Left lung (tissue), 10 donors: ENCODE results near the gene CLRN3. TPM values are rescaled to one million over a fixed set of nuclear protein-coding genes. Genes with fewer than 3 reads are reported as not detected.

ENCODE experiments used
- ATAC-seq: fragments of 200-7000 bp; cut with Tn5 transposase; one replicate; pipeline ENCODE4 v1.9.1; 2020; ENCODE audit warnings: moderate library complexity
- DNase-seq, 4 donors: peaks; one replicate each; pipeline ENCODE4 v3.0.0-alpha.2; 2013 to 2020
- H3K27ac ChIP-seq, 2 donors: fragments of 200-600 bp; sonication (generic) in 1 of 2; one replicate each; pipeline versions ENCODE4 v1.5.0 to v1.8.0; 2020 to 2021
- H3K27me3 ChIP-seq, 2 donors: fragments of 200-600 bp; sonication (generic) in 1 of 2; one replicate each; pipeline versions ENCODE4 v1.5.0 to v1.8.0; 2020 to 2021
- H3K36me3 ChIP-seq, 2 donors: fragments of 200-600 bp; sonication (generic) in 1 of 2; one replicate each; pipeline versions ENCODE4 v1.5.0 to v1.8.0; 2020 to 2021
- H3K4me1 ChIP-seq, 2 donors: fragments of 200-600 bp; one replicate each; pipeline ENCODE4 v1.8.0; 2021
- H3K4me3 ChIP-seq, 2 donors: fragments of 200-600 bp; sonication (generic) in 1 of 2; one replicate each; pipeline versions ENCODE4 v1.5.0 to v1.8.0; 2020 to 2021; ENCODE audit warnings: mild to moderate bottlenecking in 1 of 2
- H3K9me3 ChIP-seq, 2 donors: fragments of 200-600 bp; sonication (generic) in 1 of 2; one replicate each; pipeline versions ENCODE4 v1.5.0 to v1.8.0; 2020 to 2021
- intact Hi-C, 2 donors: fragments of 100-400 bp; cut with DNase I; formaldehyde crosslinking; loops; one replicate each; pipeline versions ENCODE4 v1.11.2 to v1.14.2; 2022
- polyA plus RNA-seq, 6 donors: library from polyadenylated mRNA; unstranded; fragments of 120-200 nt; gene quantifications; one replicate each; pipeline ENCODE4 v1.2.1, GENCODE V29; 2013; ENCODE audit not compliant: insufficient read length in 6 of 6
- total RNA-seq, 2 donors: library from RNA; stranded (reverse); fragmentation: NEBNext Ultra II Directional; extraction: Animal tissue kit (Norgen Biotek cat#: 25700); gene quantifications; one replicate each; pipeline ENCODE4 v1.2.1, GENCODE V29; 2021
- TF ChIP-seq, protein P1 (sequence below), 2 donors: fragments of 200-600 bp; sonication (generic) in 1 of 2; IDR thresholded peaks; one replicate each; pipeline versions ENCODE4 v1.5.0 to v1.8.0; 2021; ENCODE audit warnings: antibody characterized with exemption in 2 of 2
- donor health status: DM: no; HTN: yes; CAD: no.
- donor health status: DM: no; HTN: no; CAD: no.

Gene CLRN3
- total and polyA plus RNA-seq, 8 donors: 0.13 to 0.27 TPM; not detected in 6

- Histone ChIP-seq H3K36me3 (no peaks in the 10 kb centered on the region), H3K9me3 (no peaks in the 10 kb centered on the region), H3K4me1 (peaks cover 10 to 50% of the 10 kb centered on the region in 2 donors), H3K27ac (no peak overlapping the region), H3K27me3 (peaks cover 0 to 9% of the 10 kb centered on the region in 2 donors), H3K4me3 (no peak overlapping the region)
- ATAC-seq (no peak), DNase-seq (no peak)
- TF ChIP-seq, protein P1, sequence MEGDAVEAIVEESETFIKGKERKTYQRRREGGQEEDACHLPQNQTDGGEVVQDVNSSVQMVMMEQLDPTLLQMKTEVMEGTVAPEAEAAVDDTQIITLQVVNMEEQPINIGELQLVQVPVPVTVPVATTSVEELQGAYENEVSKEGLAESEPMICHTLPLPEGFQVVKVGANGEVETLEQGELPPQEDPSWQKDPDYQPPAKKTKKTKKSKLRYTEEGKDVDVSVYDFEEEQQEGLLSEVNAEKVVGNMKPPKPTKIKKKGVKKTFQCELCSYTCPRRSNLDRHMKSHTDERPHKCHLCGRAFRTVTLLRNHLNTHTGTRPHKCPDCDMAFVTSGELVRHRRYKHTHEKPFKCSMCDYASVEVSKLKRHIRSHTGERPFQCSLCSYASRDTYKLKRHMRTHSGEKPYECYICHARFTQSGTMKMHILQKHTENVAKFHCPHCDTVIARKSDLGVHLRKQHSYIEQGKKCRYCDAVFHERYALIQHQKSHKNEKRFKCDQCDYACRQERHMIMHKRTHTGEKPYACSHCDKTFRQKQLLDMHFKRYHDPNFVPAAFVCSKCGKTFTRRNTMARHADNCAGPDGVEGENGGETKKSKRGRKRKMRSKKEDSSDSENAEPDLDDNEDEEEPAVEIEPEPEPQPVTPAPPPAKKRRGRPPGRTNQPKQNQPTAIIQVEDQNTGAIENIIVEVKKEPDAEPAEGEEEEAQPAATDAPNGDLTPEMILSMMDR (IDR thresholded peaks at IDR 0.05): no peak
- intact Hi-C loops: loop anchor here in 1 of 2 donors (10.0 kb wide), 1 partner anchor 105 kb away; no protein-coding TSS in a partner anchor
Measured at GRCh38 chr10:127909716-127910463, 17.1 kb upstream of the CLRN3 start.

- Histone ChIP-seq H3K9me3 (no peaks in the 10 kb centered on the region), H3K4me3 (no peak overlapping the region), H3K4me1 (peaks cover 10 to 50% of the 10 kb centered on the region in 2 donors), H3K27me3 (peaks cover 0 to 9% of the 10 kb centered on the region in 2 donors), H3K27ac (peak overlapping the region in 1 of 2 donors; percentile 89), H3K36me3 (no peaks in the 10 kb centered on the region)
- DNase-seq (no peak), ATAC-seq (no peak)
- intact Hi-C loops: loop anchor here in 1 of 2 donors (10.0 kb wide), 1 partner anchor 106 kb away; no protein-coding TSS in a partner anchor
- TF ChIP-seq, protein P1 (IDR thresholded peaks at IDR 0.05): no peak
Measured at GRCh38 chr10:127908959-127909267, 16.2 kb upstream of the CLRN3 start.

GRCh38 chr10:127908106-127908958 is 15.6 kb upstream of the CLRN3 start:
- H3K27ac ChIP-seq: peak overlapping the region; percentile 89 to 91

DNA sequence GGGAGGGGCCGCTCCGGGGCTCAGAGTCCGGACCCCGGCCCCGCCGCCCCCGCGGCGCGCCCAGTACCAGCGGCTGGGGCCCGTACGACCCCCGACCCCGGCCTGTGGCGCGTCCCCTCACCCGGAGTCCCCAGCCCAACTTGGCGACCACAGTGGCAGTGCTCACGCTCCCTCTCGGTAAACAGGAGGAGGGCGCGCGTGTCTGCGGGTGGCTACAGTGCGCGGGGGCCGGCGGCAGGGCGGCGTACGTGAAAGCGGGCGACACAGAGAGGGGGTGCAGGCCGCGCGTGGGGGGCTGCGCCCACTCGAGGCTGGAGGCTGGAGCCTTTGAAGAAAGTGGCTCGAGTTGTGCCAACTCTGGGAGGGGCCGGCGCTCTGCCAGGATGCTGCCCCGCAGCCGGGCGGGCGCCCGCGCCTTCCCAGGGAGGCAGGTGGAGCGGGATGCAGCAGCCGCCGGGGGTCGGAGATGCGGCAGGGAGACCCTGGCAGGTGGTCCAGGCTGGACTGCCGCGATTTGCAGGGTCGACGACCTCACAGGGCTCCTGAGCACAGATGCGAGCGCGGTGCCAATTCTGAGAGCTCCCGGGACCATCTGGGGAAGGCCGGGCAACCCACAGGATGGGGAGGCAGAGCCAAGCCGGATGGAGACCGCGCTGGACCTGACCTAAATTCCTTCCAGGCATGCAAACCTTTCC is 14.8 kb upstream of the CLRN3 start:
- H3K27me3 ChIP-seq: peaks cover 0 to 9% of the 10 kb centered on the region in 2 donors
- peak overlapping the region; percentile 89 to 91 for H3K27ac ChIP-seq
- DNase-seq (peak in 1 of 4 donors; percentile 85), ATAC-seq (peak; percentile 35)
- intact Hi-C loops: loop anchor here (2.0 to 10.0 kb wide), 3 partner anchors 103 to 161 kb away; no protein-coding TSS in a partner anchor
- H3K9me3 ChIP-seq: no peaks in the 10 kb centered on the region
- H3K4me3 ChIP-seq: peak overlapping the region; percentile 64 to 77
- TF ChIP-seq, protein P1 (IDR thresholded peaks at IDR 0.05): no peak
- no peaks in the 10 kb centered on the region for H3K36me3 ChIP-seq
- H3K4me1 ChIP-seq: peaks cover 10 to 50% of the 10 kb centered on the region in 2 donors

More at GRCh38 chr10:127908106-127908958, 15.6 kb upstream of the CLRN3 start:
- TF ChIP-seq, protein P1 (IDR thresholded peaks at IDR 0.05): no peak
- no peaks in the 10 kb centered on the region for H3K36me3 ChIP-seq
- peak overlapping the region; percentile 64 to 77 for H3K4me3 ChIP-seq
- intact Hi-C loops: loop anchor here in 1 of 2 donors (10.0 kb wide), 1 partner anchor 106 kb away; no protein-coding TSS in a partner anchor
- no peaks in the 10 kb centered on the region for H3K9me3 ChIP-seq
- no peak for DNase-seq
- ATAC-seq: peak; percentile 44
- peaks cover 10 to 50% of the 10 kb centered on the region in 2 donors for H3K4me1 ChIP-seq
- peaks cover 0 to 9% of the 10 kb centered on the region in 2 donors for H3K27me3 ChIP-seq
